Measurements from ENCODE around the gene EIF2S3B.

DNA sequence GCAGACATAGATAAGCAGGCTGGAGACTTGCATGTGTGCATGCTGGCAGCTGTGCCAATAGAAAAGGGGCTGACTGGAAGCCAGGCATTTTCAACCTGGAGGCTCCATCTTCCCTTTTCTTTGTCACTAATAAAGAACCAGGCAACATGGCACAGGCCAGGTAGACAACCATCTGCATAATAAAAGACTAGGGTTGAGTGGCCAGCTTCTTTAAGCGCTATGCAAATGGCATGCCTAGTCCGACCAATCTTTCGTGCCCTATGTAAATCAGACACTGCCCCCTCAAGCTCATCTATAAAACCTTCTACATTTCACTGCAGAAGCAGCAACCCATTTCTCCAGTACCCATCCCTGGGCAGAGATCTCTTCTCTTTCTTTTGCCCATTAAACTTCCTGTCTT lies 47.9 kb upstream of the EIF2S3B start:
- TF ChIP-seq, protein P1, sequence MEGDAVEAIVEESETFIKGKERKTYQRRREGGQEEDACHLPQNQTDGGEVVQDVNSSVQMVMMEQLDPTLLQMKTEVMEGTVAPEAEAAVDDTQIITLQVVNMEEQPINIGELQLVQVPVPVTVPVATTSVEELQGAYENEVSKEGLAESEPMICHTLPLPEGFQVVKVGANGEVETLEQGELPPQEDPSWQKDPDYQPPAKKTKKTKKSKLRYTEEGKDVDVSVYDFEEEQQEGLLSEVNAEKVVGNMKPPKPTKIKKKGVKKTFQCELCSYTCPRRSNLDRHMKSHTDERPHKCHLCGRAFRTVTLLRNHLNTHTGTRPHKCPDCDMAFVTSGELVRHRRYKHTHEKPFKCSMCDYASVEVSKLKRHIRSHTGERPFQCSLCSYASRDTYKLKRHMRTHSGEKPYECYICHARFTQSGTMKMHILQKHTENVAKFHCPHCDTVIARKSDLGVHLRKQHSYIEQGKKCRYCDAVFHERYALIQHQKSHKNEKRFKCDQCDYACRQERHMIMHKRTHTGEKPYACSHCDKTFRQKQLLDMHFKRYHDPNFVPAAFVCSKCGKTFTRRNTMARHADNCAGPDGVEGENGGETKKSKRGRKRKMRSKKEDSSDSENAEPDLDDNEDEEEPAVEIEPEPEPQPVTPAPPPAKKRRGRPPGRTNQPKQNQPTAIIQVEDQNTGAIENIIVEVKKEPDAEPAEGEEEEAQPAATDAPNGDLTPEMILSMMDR (IDR thresholded peaks at IDR 0.05) = no peak
- TF ChIP-seq ELF4 (CRISPR knock-in tag; IDR thresholded peaks at IDR 0.05; ENCODE audit: low read depth) = no peak
- no peak for TF ChIP-seq ATF3 (CRISPR knock-in tag; conservative IDR thresholded peaks at IDR 0.05)
- no peak for TF ChIP-seq EMX1 (CRISPR knock-in tag; IDR thresholded peaks at IDR 0.05)
- TF ChIP-seq, protein P2, sequence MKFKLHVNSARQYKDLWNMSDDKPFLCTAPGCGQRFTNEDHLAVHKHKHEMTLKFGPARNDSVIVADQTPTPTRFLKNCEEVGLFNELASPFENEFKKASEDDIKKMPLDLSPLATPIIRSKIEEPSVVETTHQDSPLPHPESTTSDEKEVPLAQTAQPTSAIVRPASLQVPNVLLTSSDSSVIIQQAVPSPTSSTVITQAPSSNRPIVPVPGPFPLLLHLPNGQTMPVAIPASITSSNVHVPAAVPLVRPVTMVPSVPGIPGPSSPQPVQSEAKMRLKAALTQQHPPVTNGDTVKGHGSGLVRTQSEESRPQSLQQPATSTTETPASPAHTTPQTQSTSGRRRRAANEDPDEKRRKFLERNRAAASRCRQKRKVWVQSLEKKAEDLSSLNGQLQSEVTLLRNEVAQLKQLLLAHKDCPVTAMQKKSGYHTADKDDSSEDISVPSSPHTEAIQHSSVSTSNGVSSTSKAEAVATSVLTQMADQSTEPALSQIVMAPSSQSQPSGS (CRISPR knock-in tag; IDR thresholded peaks at IDR 0.05; ENCODE audit: borderline replicate concordance, low read depth) = no peak
- no peak for TF ChIP-seq ZNF416 (CRISPR knock-in tag; IDR thresholded peaks at IDR 0.05)
- TF ChIP-seq, protein P3, sequence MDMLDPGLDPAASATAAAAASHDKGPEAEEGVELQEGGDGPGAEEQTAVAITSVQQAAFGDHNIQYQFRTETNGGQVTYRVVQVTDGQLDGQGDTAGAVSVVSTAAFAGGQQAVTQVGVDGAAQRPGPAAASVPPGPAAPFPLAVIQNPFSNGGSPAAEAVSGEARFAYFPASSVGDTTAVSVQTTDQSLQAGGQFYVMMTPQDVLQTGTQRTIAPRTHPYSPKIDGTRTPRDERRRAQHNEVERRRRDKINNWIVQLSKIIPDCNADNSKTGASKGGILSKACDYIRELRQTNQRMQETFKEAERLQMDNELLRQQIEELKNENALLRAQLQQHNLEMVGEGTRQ (CRISPR knock-in tag; IDR thresholded peaks at IDR 0.05) = no peak
- no peak for TF ChIP-seq NR3C1 (CRISPR knock-in tag; conservative IDR thresholded peaks at IDR 0.05; ENCODE audit: low read depth)

Data from WTC11 (cell line).